H9 (cell line): ENCODE data around the gene ST8SIA2. TPM values are rescaled to one million over a fixed set of nuclear protein-coding genes. Genes with fewer than 3 reads are reported as not detected.

Experiments used
- DNase-seq: peaks from one replicate; pipeline ENCODE4 v3.0.0-alpha.2; 2017
- H2AFZ ChIP-seq: one replicate; pipeline ENCODE4 v1.6.1; 2013; ENCODE audit warnings: mild to moderate bottlenecking, low read length, control low read depth, moderate library complexity
- H2AK5ac ChIP-seq: 2 replicates; pipeline ENCODE4 v1.6.1; 2013; ENCODE audit warnings: low read length, control low read depth, mixed read lengths; ENCODE audit not compliant: insufficient read length
- H2BK120ac ChIP-seq: one replicate; pipeline ENCODE4 v1.6.1; 2013; ENCODE audit warnings: low read depth, mild to moderate bottlenecking, low read length, control low read depth, inconsistent platforms; ENCODE audit not compliant: poor library complexity, severe bottlenecking
- H2BK12ac ChIP-seq: 2 replicates; pipeline ENCODE4 v1.6.1; 2013; ENCODE audit warnings: low read length, control low read depth, mixed read lengths, low read depth; ENCODE audit not compliant: insufficient read length
- H2BK15ac ChIP-seq: 2 replicates; pipeline ENCODE4 v1.6.1; 2013; ENCODE audit warnings: low read depth, low read length, control low read depth
- H2BK20ac ChIP-seq: one replicate; pipeline ENCODE4 v1.6.1; 2013; ENCODE audit warnings: low read depth, mild to moderate bottlenecking, low read length, control low read depth, inconsistent platforms; ENCODE audit not compliant: poor library complexity, severe bottlenecking
- H2BK5ac ChIP-seq: 2 replicates; pipeline ENCODE4 v1.6.1; 2013; ENCODE audit warnings: low read length, control low read depth, mixed read lengths; ENCODE audit not compliant: insufficient read length
- H3K14ac ChIP-seq: 2 replicates; pipeline ENCODE4 v1.6.1; 2013; ENCODE audit warnings: low read length, control low read depth; ENCODE audit not compliant: insufficient read depth
- H3K18ac ChIP-seq: 2 replicates; pipeline ENCODE4 v1.6.1; 2013; ENCODE audit warnings: low read depth, mild to moderate bottlenecking, mixed read lengths, low read length, control low read depth; ENCODE audit not compliant: insufficient read length
- H3K23ac ChIP-seq: 2 replicates; pipeline ENCODE4 v1.6.1; 2013; ENCODE audit warnings: low read length, control low read depth, mixed read lengths, low read depth; ENCODE audit not compliant: insufficient read length
- H3K23me2 ChIP-seq: 2 replicates; pipeline ENCODE4 v1.6.1; 2013; ENCODE audit warnings: low read depth, mild to moderate bottlenecking, mixed read lengths, low read length, control low read depth; ENCODE audit not compliant: insufficient read length, poor library complexity, severe bottlenecking
- H3K27ac ChIP-seq: 2 replicates; pipeline ENCODE4 v1.5.1; 2013; ENCODE audit warnings: low read length, control low read depth, mixed read lengths, low read depth; ENCODE audit not compliant: insufficient read length
- H3K27me3 ChIP-seq: 2 replicates; pipeline ENCODE4 v1.6.1; 2013; ENCODE audit warnings: low read length, control low read depth, inconsistent platforms; ENCODE audit not compliant: insufficient read depth
- H3K4ac ChIP-seq: 2 replicates; pipeline ENCODE4 v1.6.1; 2013; ENCODE audit warnings: low read depth, mild to moderate bottlenecking, control low read depth, inconsistent platforms, low read length, moderate library complexity
- H3K4me1 ChIP-seq: 2 replicates; pipeline ENCODE4 v1.6.1; 2013; ENCODE audit warnings: low read length, control low read depth, inconsistent platforms; ENCODE audit not compliant: insufficient read depth
- H3K4me2 ChIP-seq: 2 replicates; pipeline ENCODE4 v1.6.1; 2013; ENCODE audit warnings: low read length, control low read depth, mixed read lengths; ENCODE audit not compliant: insufficient read length, insufficient read depth
- H3K56ac ChIP-seq: 2 replicates; pipeline ENCODE4 v1.6.1; 2013; ENCODE audit warnings: low read depth, mild to moderate bottlenecking, mixed read lengths, low read length, control low read depth; ENCODE audit not compliant: insufficient read length
- H3K79me1 ChIP-seq: 2 replicates; pipeline ENCODE4 v1.6.1; 2013; ENCODE audit warnings: low read depth, mild to moderate bottlenecking, moderate library complexity, low read length, control low read depth, inconsistent platforms; ENCODE audit not compliant: insufficient read depth, poor library complexity, severe bottlenecking
- H3K79me2 ChIP-seq: 2 replicates; pipeline ENCODE4 v1.6.1; 2013; ENCODE audit warnings: low read length, control low read depth, inconsistent platforms; ENCODE audit not compliant: insufficient read depth
- H3K9ac ChIP-seq: 2 replicates; pipeline ENCODE4 v1.6.1; 2013; ENCODE audit warnings: low read length, control low read depth, mixed read lengths; ENCODE audit not compliant: insufficient read length; ENCODE audit errors: extremely low read depth
- H3K9me3 ChIP-seq: one replicate; pipeline ENCODE4 v1.6.1; 2013; ENCODE audit warnings: low read depth, low read length, inconsistent platforms; ENCODE audit not compliant: control insufficient read depth
- H3T11ph ChIP-seq: one replicate; pipeline ENCODE4 v1.6.1; 2013; ENCODE audit warnings: mild to moderate bottlenecking, low read length, control low read depth, inconsistent platforms
- H4K20me1 ChIP-seq: one replicate; pipeline ENCODE4 v1.6.1; 2013; ENCODE audit not compliant: control insufficient read depth, insufficient read length, insufficient read depth
- H4K5ac ChIP-seq: 2 replicates; pipeline ENCODE4 v1.6.1; 2013; ENCODE audit warnings: low read depth, mild to moderate bottlenecking, mixed read lengths, low read length, control low read depth; ENCODE audit not compliant: insufficient read length
- H4K8ac ChIP-seq: replicated peaks from 2 replicates; pipeline ENCODE4 v1.6.1; 2013; ENCODE audit warnings: low read length, control low read depth, mixed read lengths, low read depth; ENCODE audit not compliant: insufficient read length
- H4K91ac ChIP-seq: 2 replicates; pipeline ENCODE4 v1.6.1; 2013; ENCODE audit warnings: low read depth, mild to moderate bottlenecking, moderate library complexity, mixed read lengths, low read length, control low read depth; ENCODE audit not compliant: insufficient read length
- H3K27ac Mint-ChIP-seq, 3 experiments: 2 replicates in 2 of 3; 3 replicates in 1 of 3; pipeline ENCODE4 v1.8.0; 2020 to 2021; ENCODE audit warnings: mixed read lengths in 3 of 3, mild to moderate bottlenecking in 1 of 3, moderate library complexity in 1 of 3
- H3K27me3 Mint-ChIP-seq: 2 replicates; pipeline ENCODE4 v1.8.0; 2021; ENCODE audit warnings: low read depth, mild to moderate bottlenecking, moderate library complexity, mixed read lengths
- H3K36me3 Mint-ChIP-seq, 3 experiments: 2 replicates in 2 of 3; 3 replicates in 1 of 3; pipeline ENCODE4 v1.8.0; 2020 to 2021; ENCODE audit warnings: low read depth in 3 of 3, mixed read lengths in 3 of 3; ENCODE audit not compliant: insufficient read depth in 1 of 3
- H3K4me1 Mint-ChIP-seq, 2 experiments: 2 replicates each; pipeline ENCODE4 v1.8.0; 2020; ENCODE audit warnings: mixed read lengths in 2 of 2
- H3K4me3 Mint-ChIP-seq, 2 experiments: 2 replicates in 1 of 2; 3 replicates in 1 of 2; pipeline ENCODE4 v1.8.0; 2020 to 2021; ENCODE audit warnings: mild to moderate bottlenecking in 2 of 2, mixed read lengths in 2 of 2, moderate library complexity in 1 of 2
- H3K9me3 Mint-ChIP-seq, 2 experiments: 2 replicates in 1 of 2; 3 replicates in 1 of 2; pipeline ENCODE4 v1.8.0; 2020; ENCODE audit warnings: mild to moderate bottlenecking in 2 of 2, mixed read lengths in 2 of 2, moderate library complexity in 1 of 2
- CTCF ChIP-seq: fragments of 200-600 bp; sonication (generic); conservative IDR thresholded peaks from 3 replicates; pipeline ENCODE4 v1.8.0; 2021; ENCODE audit warnings: antibody characterized with exemption, mild to moderate bottlenecking
- WGBS: extraction: QIAGEN DNeasy Blood & Tissue Kit; methylation state at CpG from one replicate; pipeline ENCODE4 v1.1.7; 2013; ENCODE audit warnings: missing lambda C conversion rate, low lambda C conversion rate, mixed read lengths; ENCODE audit not compliant: insufficient read length; ENCODE audit errors: extremely low coverage; 5-methylcytosine and 5-hydroxymethylcytosine counted together
- total RNA-seq: library from RNA; stranded (reverse); gene quantifications from 2 replicates; pipeline ENCODE4 v1.2.1, GENCODE V29; 2021

ST8SIA2 gene
- total RNA-seq, 1 experiment from 2014 or later = 1.8 TPM

GRCh38 chr15:92443381-92443780 is 49.7 kb downstream of the ST8SIA2 start:
- Mint-ChIP-seq H3K4me1 (no peaks in the 10 kb centered on the region), H3K36me3 (no peaks in the 10 kb centered on the region), H3K27ac (no peak overlapping the region), H3K27me3 (no peaks in the 10 kb centered on the region), H3K9me3 (no peaks in the 10 kb centered on the region), H3K4me3 (no peak overlapping the region)
- H3T11ph ChIP-seq = no peak overlapping the region
- WGBS = no CpG with 5 or more reads among the region's 3 CpGs
- H2BK15ac ChIP-seq = no peak overlapping the region
- H4K8ac ChIP-seq = no peak overlapping the region
- no peak overlapping the region for H2BK12ac ChIP-seq
- no peak overlapping the region for H2BK20ac ChIP-seq
- no peak overlapping the region for H2BK5ac ChIP-seq
- H3K23ac ChIP-seq = no peak overlapping the region
- H3K27ac ChIP-seq = no peak overlapping the region
- no peak overlapping the region for H3K4ac ChIP-seq
- no peaks in the 10 kb centered on the region for H3K79me2 ChIP-seq
- H3K9ac ChIP-seq = no peak overlapping the region
- H3K23me2 ChIP-seq = no peaks in the 10 kb centered on the region
- H2AK5ac ChIP-seq = no peak overlapping the region
- no peaks in the 10 kb centered on the region for H3K79me1 ChIP-seq
- H3K27me3 ChIP-seq = no peaks in the 10 kb centered on the region
- H3K4me1 ChIP-seq = no peaks in the 10 kb centered on the region
- no peak overlapping the region for H3K56ac ChIP-seq
- H3K14ac ChIP-seq = no peak overlapping the region
- no peak overlapping the region for H4K91ac ChIP-seq
- TF ChIP-seq CTCF = no peak
- H3K4me2 ChIP-seq = no peak overlapping the region
- no peak overlapping the region for H2AFZ ChIP-seq
- no peak overlapping the region for H2BK120ac ChIP-seq
- no peaks in the 10 kb centered on the region for H3K9me3 ChIP-seq
- H4K20me1 ChIP-seq = no peaks in the 10 kb centered on the region
- no peak for DNase-seq
- H3K18ac ChIP-seq = no peak overlapping the region
- H4K5ac ChIP-seq = no peak overlapping the region
